OCI-LY3 (cell line): Measurements from ENCODE around the gene SMIM3.

Experiments
- H2AFZ ChIP-seq: fragments of 200-600, 300-600 bp; shearing (Covaris generic); 2 replicates; pipeline ENCODE4 v1.6.0; 2014; ENCODE audit warnings: antibody characterized with exemption, low read depth, low read length
- H3K27ac ChIP-seq: fragments of 200-600, 300-600 bp; sonication (generic); 2 replicates; pipeline ENCODE4 v1.5.1; 2014; ENCODE audit warnings: mild to moderate bottlenecking, low read length, moderate library complexity, mixed read lengths
- H3K27me3 ChIP-seq: fragments of 200-600, 300-600 bp; sonication (generic); 2 replicates; pipeline ENCODE4 v1.6.1; 2014; ENCODE audit warnings: low read depth, low read length, mixed read lengths
- H3K36me3 ChIP-seq: fragments of 200-600, 300-600 bp; sonication (generic); replicated peaks from 2 replicates; pipeline ENCODE3; 2014; ENCODE audit warnings: low read depth, low read length, mixed read lengths
- H3K4me1 ChIP-seq: fragments of 300-600, 200-600 bp; sonication (generic); 2 replicates; pipeline ENCODE4 v1.6.1; 2014; ENCODE audit warnings: low read length, mixed read lengths
- H3K4me2 ChIP-seq: fragments of 200-600, 300-600 bp; sonication (generic); 2 replicates; pipeline ENCODE4 v1.6.1; 2014; ENCODE audit warnings: low read length, mixed read lengths
- H3K4me3 ChIP-seq: fragments of 300-600, 200-600 bp; sonication (generic); 2 replicates; pipeline ENCODE4 v1.5.1; 2014; ENCODE audit warnings: antibody characterized with exemption, mild to moderate bottlenecking, low read length, moderate library complexity
- H3K79me2 ChIP-seq: fragments of 300-600, 200-600 bp; shearing (Covaris generic); 2 replicates; pipeline ENCODE4 v1.6.1; 2014; ENCODE audit warnings: mild to moderate bottlenecking, low read length, mixed read lengths
- H3K9ac ChIP-seq: fragments of 300-600, 200-600 bp; shearing (Covaris generic); 2 replicates; pipeline ENCODE4 v1.6.0; 2014; ENCODE audit warnings: mild to moderate bottlenecking, low read length, moderate library complexity
- H3K9me3 ChIP-seq: fragments of 200-600, 300-600 bp; shearing (Covaris generic); 2 replicates; pipeline ENCODE4 v1.6.1; 2014; ENCODE audit warnings: low read length, mixed read lengths; ENCODE audit not compliant: insufficient read depth
- H4K20me1 ChIP-seq: fragments of 200-600, 300-600 bp; sonication (generic); 2 replicates; pipeline ENCODE4 v1.6.1; 2016; ENCODE audit warnings: low read length, mixed read lengths; ENCODE audit not compliant: insufficient read depth
- CTCF ChIP-seq: fragments of 200-600, 300-600 bp; sonication (generic); IDR thresholded peaks from 2 replicates; pipeline ENCODE4 v1.5.1; 2014; ENCODE audit warnings: antibody characterized with exemption, low read length, low read depth
- EZH2phosphoT487 ChIP-seq: fragments of 200-600 bp; shearing (Covaris generic); IDR thresholded peaks from 2 replicates; pipeline ENCODE4 v1.6.1; 2018; ENCODE audit warnings: antibody characterized with exemption, mixed run types, low read depth

The SMIM3 gene

GRCh38 chr5:150762211-150762610 lies 16.3 kb upstream of the SMIM3 start:
- TF ChIP-seq CTCF (no peak), EZH2phosphoT487 (no peak)
- H3K4me2 ChIP-seq = no peak overlapping the region

GRCh38 chr5:150763023-150763769 lies 15.4 kb upstream of the SMIM3 start:
- Histone ChIP-seq H3K9me3 (no peaks in the 10 kb centered on the region), H3K4me1 (peaks cover 18% of the 10 kb centered on the region), H3K4me3 (no peak overlapping the region), H3K27me3 (no peaks in the 10 kb centered on the region), H3K9ac (no peak overlapping the region), H4K20me1 (no peaks in the 10 kb centered on the region), H3K27ac (no peak overlapping the region), H3K4me2 (no peak overlapping the region), H2AFZ (no peak overlapping the region), H3K79me2 (peaks cover 2% of the 10 kb centered on the region), H3K36me3 (no peaks in the 10 kb centered on the region)
- TF ChIP-seq EZH2phosphoT487 (no peak), CTCF (no peak)

More at GRCh38 chr5:150762211-150762610, 16.3 kb upstream of the SMIM3 start:
- Histone ChIP-seq H4K20me1 (no peaks in the 10 kb centered on the region), H3K79me2 (peaks cover 12% of the 10 kb centered on the region), H3K27ac (no peak overlapping the region), H3K9me3 (no peaks in the 10 kb centered on the region), H3K27me3 (no peaks in the 10 kb centered on the region), H3K36me3 (no peaks in the 10 kb centered on the region), H3K9ac (no peak overlapping the region), H3K4me1 (peaks cover 21% of the 10 kb centered on the region), H3K4me3 (no peak overlapping the region), H2AFZ (no peak overlapping the region)

- peaks cover 14% of the 10 kb centered on the region for H3K4me1 ChIP-seq
Observed at GRCh38 chr5:150764530-150764929, 14.0 kb upstream of the SMIM3 start.

More at GRCh38 chr5:150764530-150764929, 14.0 kb upstream of the SMIM3 start:
- TF ChIP-seq CTCF = no peak
- H3K4me3 ChIP-seq = no peak overlapping the region
- H3K27me3 ChIP-seq = no peaks in the 10 kb centered on the region
- no peaks in the 10 kb centered on the region for H3K9me3 ChIP-seq
- H2AFZ ChIP-seq = no peak overlapping the region
- no peak overlapping the region for H3K4me2 ChIP-seq
- H4K20me1 ChIP-seq = no peaks in the 10 kb centered on the region
- no peak overlapping the region for H3K27ac ChIP-seq
- no peaks in the 10 kb centered on the region for H3K79me2 ChIP-seq
- H3K9ac ChIP-seq = no peak overlapping the region
- no peaks in the 10 kb centered on the region for H3K36me3 ChIP-seq
